Measurements from ENCODE around the gene SAMD13. TPM values are rescaled to one million over a fixed set of nuclear protein-coding genes. Genes with fewer than 3 reads are reported as not detected.

SAMD13 gene
- total RNA-seq, 1 donor from 2014 or later: not detected

DNA sequence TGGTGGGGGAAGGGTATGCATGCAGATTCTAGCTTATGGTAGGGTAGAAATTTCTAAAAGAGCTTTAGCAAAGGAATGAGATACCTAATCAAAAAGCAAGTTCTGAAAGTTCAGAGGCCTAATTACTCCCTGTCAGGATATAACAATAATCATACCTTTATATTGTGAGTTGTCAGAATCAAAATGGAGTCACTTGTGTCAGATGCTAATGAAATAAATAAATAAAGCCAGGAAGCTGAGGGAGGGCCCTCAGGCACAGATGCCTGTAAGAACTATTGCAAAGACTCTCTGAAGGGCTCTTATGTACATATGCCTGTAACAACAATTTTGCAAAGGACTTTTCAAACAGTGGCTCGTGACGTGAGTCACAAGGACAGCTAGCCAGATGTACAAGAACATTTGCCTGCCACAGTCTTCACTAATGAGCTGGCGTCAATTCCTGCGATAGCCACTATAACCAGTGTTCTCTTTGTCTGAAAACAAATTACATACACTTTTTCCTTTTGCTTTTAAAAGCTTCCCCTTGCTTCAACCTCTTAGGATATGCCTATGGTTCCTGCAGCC is 69.4 kb downstream of the SAMD13 start:
- intact Hi-C loops (cut with micrococcal nuclease): no loop called here

GRCh38 chr1:84373436-84374141 is 72.1 kb downstream of the SAMD13 start:
- intact Hi-C loops (cut with micrococcal nuclease): no loop called here

- intact Hi-C loops (cut with micrococcal nuclease): no loop called here
Measured at GRCh38 chr1:84374991-84375696, 73.6 kb downstream of the SAMD13 start.

DNA sequence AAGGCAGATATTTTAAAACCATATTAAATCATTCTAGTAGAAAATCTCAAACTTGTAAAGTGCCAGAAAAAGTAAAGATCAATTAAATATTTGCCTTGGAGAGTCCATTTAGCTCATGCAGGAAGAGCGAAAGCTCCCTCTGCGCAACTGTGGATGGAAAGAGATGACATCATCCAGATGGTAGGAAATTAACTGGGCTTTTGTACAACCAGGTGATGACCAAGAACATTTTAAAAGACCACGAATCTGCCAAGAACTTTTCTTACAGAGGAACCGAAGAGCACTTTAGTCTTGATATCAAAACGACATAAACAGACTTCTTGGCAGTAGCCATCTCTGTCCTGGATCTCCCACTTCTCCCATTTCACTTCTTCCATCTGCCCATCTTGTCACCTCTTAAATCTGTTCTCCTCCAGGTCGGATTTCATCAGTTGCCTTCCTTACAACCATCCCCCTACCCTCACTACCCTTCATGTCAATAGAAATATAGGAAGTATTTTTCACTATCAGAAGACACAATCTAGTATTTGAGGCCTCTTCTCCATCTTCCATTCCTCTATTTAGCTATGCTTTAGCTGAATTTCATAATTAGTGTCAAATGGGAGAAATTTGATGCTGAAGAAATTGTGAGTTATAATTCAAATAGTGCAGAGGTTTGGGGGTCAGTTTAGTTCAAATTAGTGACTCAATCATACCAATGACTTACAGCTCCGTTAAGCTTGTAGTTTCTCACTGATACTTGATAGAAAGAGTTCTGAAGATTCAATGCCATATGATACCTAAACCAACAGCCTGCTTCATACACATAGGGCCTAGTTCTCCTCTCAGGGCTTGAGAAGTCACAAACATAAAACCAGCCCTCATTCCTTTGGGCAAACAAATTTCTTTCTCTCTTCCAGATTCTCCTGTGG is 74.7 kb downstream of the SAMD13 start:
- intact Hi-C loops (cut with micrococcal nuclease): no loop called here

DNA sequence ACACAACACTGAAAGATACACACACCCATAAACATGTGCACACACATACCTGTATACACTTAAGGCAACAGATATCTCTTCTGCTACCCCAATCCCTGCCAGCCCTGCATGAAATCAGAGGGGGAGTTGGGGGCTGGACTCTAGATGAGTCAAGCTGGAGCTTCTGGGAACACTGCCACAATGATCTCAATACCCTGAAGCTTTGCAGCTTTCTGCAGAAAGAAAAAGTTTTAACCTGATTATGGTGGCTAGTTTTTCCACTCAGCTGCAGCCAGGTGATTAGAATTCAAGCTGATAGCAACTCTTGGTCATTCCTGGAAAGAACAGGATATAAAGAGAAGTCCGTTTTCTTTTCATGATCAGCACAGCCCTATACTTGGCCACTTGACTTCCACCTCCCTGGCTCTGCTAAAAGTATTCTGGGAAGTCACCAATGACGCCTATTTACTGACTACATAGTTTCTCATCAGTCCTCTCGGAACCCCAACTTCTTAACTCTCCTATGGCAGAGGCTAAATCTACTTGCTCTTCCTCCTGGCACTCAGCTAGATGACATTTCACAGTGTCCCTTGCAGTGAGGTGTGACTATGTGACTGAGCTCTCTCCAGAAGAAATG is 76.1 kb downstream of the SAMD13 start:
- intact Hi-C loops (cut with micrococcal nuclease): no loop called here

GRCh38 chr1:84379138-84379916 is 77.8 kb downstream of the SAMD13 start:
- intact Hi-C loops (cut with micrococcal nuclease): no loop called here

GRCh38 chr1:84379917-84380180 is 78.3 kb downstream of the SAMD13 start:
- intact Hi-C loops (cut with micrococcal nuclease): no loop called here

- intact Hi-C loops (cut with micrococcal nuclease): no loop called here
Measured at GRCh38 chr1:84382127-84382526, 80.6 kb downstream of the SAMD13 start.

- intact Hi-C loops (cut with micrococcal nuclease): no loop called here
Measured at GRCh38 chr1:84385347-84385746, 83.8 kb downstream of the SAMD13 start.

DNA sequence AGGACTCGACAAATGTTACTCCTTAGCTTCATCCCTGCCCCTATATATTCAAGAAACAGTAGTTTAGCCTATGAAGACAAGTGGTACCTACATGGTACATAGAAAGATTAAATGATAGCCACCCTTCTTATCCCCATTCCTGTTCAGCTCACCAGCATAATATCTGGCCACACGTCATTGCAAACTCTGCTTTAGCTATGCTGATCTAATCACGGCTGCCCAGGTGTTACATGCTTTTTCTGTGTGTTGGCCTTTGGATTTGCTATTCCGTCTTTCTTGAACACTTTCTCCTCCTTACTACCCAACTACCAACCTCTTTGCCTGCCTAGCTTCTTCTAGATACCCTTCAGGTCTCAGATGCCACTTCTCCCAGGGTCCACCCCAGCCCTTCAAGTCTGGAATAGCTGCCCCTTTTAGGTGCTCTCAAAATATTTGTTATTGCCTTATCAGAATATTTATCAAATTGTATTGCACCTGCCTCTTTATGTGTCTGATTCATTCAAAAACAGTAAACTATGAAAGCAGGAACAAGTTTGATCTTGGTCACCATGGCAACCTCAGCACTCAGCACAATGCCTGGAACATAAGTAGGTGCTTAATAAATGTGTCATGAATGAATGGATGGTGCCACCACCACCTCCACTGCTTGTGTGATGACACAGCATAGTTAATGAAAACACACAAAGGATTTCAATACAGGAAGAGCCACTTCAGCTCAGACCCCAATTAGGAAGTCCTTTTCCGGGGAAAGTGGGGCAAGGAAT is 85.4 kb downstream of the SAMD13 start:
- intact Hi-C loops (cut with micrococcal nuclease): no loop called here

DNA sequence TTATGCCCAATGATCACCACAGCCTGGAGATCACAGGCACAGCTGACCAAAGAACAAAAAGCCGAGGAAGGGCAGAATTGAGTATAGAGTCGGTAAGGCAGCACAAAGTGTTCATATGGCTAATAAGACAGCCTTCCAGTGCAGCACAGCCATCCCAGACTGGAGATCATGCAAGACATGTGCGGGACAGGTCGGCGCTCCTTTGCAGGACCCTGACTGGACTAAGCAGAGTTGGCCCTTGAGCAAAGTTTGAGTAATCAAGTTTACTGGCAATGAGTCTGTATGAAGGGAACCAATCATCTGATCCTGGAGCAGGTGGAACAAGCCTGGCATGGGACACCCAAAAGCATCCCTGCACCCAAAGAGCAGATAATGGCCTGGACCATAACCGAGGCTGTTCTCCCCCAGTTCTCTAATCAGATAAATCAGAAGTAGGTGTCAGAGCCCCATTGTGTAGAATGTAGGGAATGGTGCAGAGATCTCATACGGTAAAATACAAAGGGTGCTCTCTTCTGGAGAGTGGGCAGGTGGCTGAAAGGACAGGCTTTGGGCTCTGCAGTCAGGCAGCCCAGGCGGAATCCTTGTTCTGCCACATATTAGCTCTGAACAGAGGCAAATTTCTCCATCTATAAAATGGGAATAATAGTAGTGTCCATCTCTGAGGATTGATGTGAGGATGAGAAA is 86.1 kb downstream of the SAMD13 start:
- intact Hi-C loops (cut with micrococcal nuclease): no loop called here

- intact Hi-C loops (cut with micrococcal nuclease): no loop called here
Measured at GRCh38 chr1:84390226-84390625, 88.7 kb downstream of the SAMD13 start.

- intact Hi-C loops (cut with micrococcal nuclease): no loop called here
Measured at GRCh38 chr1:84398175-84399155, 97.0 kb downstream of the SAMD13 start, which contains the start of gene DNASE2B. DNASE2B (plus strand) TSS chr1:84398484; CDS start chr1:84398565, 81 bp downstream.

Other genes with a start within 250 kb of the SAMD13 start
- 79.2 and 79.8 TPM in 2 replicates for gene PRKACB, start 157.4 kb upstream of the SAMD13 start, total RNA-seq
- not detected in 2 replicates for gene DNASE2B, start 96.8 kb downstream of the SAMD13 start, total RNA-seq
- 43.9 and 50.1 TPM in 2 replicates for gene RPF1, start 177.6 kb downstream of the SAMD13 start, total RNA-seq
- gene SPATA1, start 204.7 kb downstream of the SAMD13 start, total RNA-seq: 1.0 and 1.8 TPM in 2 replicates
- 88.9 and 97.3 TPM in 2 replicates for gene GNG5, start 204.9 kb downstream of the SAMD13 start, total RNA-seq